Measurements from ENCODE around the gene TSHZ2.

TSHZ2 gene

DNA sequence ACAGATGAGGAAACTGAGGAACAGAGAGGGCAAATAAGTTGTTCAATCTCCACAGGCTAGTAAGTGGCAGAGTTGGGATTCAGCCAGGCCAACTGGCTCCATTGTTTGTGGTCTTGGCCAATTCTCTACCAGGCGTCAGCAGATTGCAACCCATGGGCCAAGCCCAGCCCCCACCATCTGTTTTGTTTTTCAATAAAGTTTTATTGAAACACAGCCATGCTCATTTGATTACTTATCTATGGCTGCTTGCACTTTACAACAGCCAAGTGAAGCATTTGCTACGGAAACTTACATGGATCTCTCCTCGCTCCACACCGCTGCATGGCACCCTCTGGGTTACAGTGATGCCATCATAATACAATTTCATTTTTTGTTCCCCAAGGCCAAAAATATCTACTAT is 530.7 kb downstream of the TSHZ2 start:
- TF ChIP-seq, protein P1, sequence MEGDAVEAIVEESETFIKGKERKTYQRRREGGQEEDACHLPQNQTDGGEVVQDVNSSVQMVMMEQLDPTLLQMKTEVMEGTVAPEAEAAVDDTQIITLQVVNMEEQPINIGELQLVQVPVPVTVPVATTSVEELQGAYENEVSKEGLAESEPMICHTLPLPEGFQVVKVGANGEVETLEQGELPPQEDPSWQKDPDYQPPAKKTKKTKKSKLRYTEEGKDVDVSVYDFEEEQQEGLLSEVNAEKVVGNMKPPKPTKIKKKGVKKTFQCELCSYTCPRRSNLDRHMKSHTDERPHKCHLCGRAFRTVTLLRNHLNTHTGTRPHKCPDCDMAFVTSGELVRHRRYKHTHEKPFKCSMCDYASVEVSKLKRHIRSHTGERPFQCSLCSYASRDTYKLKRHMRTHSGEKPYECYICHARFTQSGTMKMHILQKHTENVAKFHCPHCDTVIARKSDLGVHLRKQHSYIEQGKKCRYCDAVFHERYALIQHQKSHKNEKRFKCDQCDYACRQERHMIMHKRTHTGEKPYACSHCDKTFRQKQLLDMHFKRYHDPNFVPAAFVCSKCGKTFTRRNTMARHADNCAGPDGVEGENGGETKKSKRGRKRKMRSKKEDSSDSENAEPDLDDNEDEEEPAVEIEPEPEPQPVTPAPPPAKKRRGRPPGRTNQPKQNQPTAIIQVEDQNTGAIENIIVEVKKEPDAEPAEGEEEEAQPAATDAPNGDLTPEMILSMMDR (conservative IDR thresholded peaks at IDR 0.05), result no peak
- TF ChIP-seq ZFX (IDR thresholded peaks at IDR 0.05), result no peak
- H3K27ac ChIP-seq, result no peak overlapping the region

DNA sequence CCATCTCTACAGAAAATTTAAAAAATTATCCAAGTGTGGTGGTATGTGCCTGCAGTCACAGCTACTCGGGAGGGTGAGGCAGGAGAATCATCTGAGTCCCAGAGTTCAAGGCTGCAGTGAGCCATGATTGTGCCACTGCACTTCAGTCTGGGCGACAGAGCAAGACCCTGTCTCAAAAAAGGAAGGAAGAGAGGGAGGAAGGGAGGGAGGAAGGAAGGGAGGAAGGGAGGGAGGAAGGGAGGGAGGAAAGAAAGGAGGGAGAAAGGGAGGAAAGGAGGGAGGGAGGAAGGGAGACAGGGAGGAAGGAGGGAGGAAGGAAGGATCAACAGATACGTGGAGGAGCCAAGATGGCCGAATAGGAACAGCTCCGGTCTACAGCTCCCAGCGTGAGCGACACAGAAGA is 531.4 kb downstream of the TSHZ2 start:
- peak overlapping the region; percentile 52 for H3K27ac ChIP-seq
- TF ChIP-seq ZFX (IDR thresholded peaks at IDR 0.05), result no peak
- TF ChIP-seq, protein P1 (conservative IDR thresholded peaks at IDR 0.05), result no peak

DNA sequence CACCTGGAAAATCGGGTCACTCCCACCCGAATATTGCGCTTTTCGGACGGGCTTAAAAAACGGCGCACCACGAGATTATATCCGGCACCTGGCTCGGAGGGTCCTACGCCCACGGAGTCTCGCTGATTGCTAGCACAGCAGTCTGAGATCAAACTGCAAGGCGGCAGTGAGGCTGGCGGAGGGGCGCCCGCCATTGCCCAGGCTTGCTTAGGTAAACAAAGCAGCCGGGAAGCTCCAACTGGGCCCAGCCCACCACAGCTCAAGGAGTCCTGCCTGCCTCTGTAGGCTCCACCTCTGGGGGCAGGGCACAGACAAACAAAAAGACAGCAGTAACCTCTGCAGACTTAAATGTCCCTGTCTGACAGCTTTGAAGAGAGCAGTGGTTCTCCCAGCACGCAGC is 531.9 kb downstream of the TSHZ2 start:
- H3K27ac ChIP-seq, result peak overlapping the region; percentile 52

DNA sequence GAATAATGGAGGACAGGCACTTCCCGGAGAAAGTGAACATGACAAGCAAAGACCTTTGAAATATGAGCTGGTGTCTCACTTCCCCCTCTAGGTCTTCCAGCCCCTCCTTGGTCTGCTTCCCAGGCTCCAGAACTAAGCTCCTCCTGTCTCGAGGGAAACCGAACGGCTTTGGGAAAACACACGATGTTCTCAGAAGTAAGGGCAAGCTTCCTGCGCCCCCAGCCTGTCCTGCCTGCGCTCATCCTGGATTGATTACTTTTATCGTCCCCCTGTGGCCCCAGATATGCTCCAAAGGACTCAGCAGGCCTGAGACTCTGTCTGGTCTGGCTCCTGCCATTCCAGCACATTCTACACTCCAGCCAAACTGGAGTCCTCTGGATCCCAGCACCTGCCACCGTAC is 538.1 kb downstream of the TSHZ2 start:
- no peak overlapping the region for H3K27ac ChIP-seq
- TF ChIP-seq ZFX (IDR thresholded peaks at IDR 0.05), result no peak
- TF ChIP-seq, protein P1 (conservative IDR thresholded peaks at IDR 0.05), result no peak

DNA sequence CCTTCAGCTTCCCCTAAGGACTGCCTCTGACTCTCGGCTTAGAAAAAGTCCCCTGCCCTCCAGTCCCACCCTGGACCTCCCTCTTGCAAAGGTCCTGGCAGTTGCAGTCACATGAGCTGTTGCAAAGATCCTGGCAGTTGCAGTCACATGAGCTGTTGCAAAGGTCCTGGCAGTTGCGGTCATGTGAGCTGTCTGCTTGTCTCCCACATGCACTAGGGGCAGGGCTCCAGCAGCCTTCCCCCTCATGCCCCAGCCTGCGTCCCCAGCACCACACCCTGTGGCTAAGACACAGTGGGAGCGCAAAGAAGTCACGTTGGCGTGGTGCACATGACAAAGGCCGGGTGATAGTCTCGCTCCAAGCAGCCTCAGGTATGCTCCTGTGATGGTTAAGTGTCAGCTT is 538.5 kb downstream of the TSHZ2 start:
- TF ChIP-seq, protein P1 (conservative IDR thresholded peaks at IDR 0.05), result no peak
- no peak for TF ChIP-seq ZFX (IDR thresholded peaks at IDR 0.05)
- H3K27ac ChIP-seq, result no peak overlapping the region

DNA sequence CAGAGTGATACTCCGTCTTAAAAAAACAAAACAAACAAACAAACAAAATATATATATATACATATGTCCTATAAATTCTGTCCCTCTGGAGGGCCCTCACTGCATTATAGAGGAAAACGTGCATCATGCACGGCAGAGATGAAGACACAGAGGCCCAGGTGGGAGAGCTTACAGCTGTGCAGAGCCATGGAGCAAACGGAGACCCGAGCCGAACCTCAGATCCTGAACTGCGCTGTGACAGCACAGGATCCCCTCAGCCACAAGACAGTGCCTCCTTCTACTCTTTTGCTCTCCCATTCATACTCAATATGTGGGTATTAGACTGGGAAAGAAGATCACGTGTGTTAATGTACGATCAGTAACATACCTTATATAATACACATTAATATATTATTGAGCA is 539.9 kb downstream of the TSHZ2 start:
- TF ChIP-seq, protein P1 (conservative IDR thresholded peaks at IDR 0.05), result no peak
- no peak overlapping the region for H3K27ac ChIP-seq

DNA sequence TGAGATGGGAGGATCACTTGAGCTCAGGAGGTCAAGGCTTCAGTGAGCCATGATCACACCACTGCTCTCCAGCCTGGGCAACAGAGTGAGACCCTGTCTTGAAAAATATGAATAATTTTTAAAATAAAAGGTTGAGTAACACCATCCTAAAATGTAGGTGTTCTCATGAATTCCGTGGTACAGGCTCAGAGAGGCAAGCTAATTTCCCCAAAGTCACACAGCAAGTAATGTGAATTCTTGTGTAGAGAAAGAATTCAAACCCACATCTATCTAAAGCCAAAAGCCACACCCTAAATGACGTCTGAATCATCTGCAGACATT is 541.0 kb downstream of the TSHZ2 start:
- no peak overlapping the region for H3K27ac ChIP-seq
- no peak for TF ChIP-seq ZFX (IDR thresholded peaks at IDR 0.05)
- TF ChIP-seq, protein P1 (conservative IDR thresholded peaks at IDR 0.05), result no peak

DNA sequence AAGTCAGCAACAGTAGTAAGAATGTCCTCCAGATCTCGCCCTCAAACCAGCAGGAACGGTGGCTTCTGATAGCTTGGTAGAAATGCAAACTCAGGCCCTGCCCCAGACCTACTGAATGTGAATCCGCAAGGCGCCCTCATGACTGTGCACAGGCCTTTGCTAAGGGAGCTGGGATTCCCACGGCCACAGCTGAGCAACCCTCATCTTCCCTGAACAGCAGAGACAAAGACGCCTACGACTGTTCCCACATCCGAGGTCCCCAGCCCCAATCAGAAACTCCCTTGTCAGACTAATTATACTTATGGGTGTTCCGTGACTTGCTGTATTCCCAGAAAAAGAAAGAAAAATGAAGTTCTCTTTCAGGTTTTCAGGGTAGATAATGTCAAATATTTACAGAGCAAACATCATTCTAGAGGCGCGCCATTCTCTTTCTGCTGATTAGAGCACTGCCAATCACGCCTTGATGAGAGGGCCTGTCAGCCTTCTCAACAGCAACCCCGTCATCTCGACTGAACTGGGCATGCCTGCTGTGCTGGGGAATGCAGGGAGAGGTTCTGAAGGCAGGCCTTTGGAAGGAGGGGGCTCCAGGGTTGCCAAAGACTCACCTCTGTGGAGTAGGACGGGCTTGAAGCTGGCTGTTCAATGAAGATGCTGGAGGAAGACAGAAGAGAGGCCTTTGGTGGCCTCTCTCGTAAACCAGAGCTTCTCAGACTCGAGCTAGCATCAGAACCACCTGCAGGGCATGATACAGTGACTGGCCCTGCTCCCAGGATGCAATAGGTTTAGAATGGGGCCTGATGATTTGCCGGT is 541.5 kb downstream of the TSHZ2 start:
- TF ChIP-seq ZFX (IDR thresholded peaks at IDR 0.05), result no peak
- H3K27ac ChIP-seq, result no peak overlapping the region

Measured in C4-2B (cell line).